Inflammatory macrophage treated with lipopolysaccharide for 4 hours (primary cell): ENCODE data around the gene ACVR2B.

Experiments used
- DNase-seq: peaks from one replicate; pipeline ENCODE4 v3.0.0-alpha.2; 2020

ACVR2B gene

GRCh38 chr3:38458796-38459498, 5.3 kb downstream of the ACVR2B start:
- no peak for DNase-seq

GRCh38 chr3:38459499-38460048, 5.9 kb downstream of the ACVR2B start:
- no peak for DNase-seq

GRCh38 chr3:38460377-38461270, 6.9 kb downstream of the ACVR2B start:
- no peak for DNase-seq

- DNase-seq = no peak
These were observed 12.0 kb downstream of the ACVR2B start for GRCh38 chr3:38465588-38466154.

GRCh38 chr3:38468765-38469164, 15.1 kb downstream of the ACVR2B start:
- DNase-seq = no peak

- DNase-seq = no peak
These were observed 16.2 kb downstream of the ACVR2B start for GRCh38 chr3:38469852-38470251.

GRCh38 chr3:38471260-38471857, 17.7 kb downstream of the ACVR2B start:
- DNase-seq = no peak

GRCh38 chr3:38472342-38472741, 18.7 kb downstream of the ACVR2B start:
- no peak for DNase-seq

- no peak for DNase-seq
These were observed 19.5 kb downstream of the ACVR2B start for GRCh38 chr3:38473229-38473628.

- DNase-seq = no peak
These were observed 21.4 kb downstream of the ACVR2B start for GRCh38 chr3:38474928-38475605.

- no peak for DNase-seq
These were observed 22.0 kb downstream of the ACVR2B start for GRCh38 chr3:38475716-38476115.

- DNase-seq = no peak
These were observed 22.6 kb downstream of the ACVR2B start for GRCh38 chr3:38476157-38476756.

- no peak for DNase-seq
These were observed 23.5 kb downstream of the ACVR2B start for GRCh38 chr3:38477057-38477820.

- DNase-seq = no peak
These were observed 24.3 kb downstream of the ACVR2B start for GRCh38 chr3:38477839-38478450.

GRCh38 chr3:38478901-38479300, 25.2 kb downstream of the ACVR2B start:
- no peak for DNase-seq

GRCh38 chr3:38479431-38480092, 25.9 kb downstream of the ACVR2B start:
- peak; percentile 58 for DNase-seq

- no peak for DNase-seq
These were observed 26.4 kb downstream of the ACVR2B start for GRCh38 chr3:38480093-38480445.

GRCh38 chr3:38480930-38481329, 27.2 kb downstream of the ACVR2B start:
- no peak for DNase-seq

- DNase-seq = no peak
These were observed 29.3 kb downstream of the ACVR2B start for GRCh38 chr3:38482951-38483350.

- no peak for DNase-seq
These were observed 33.6 kb downstream of the ACVR2B start for GRCh38 chr3:38487323-38487722.
